NT2/D1 (cell line): ENCODE results near the gene TMEM132D.

Experiments
- SUZ12 ChIP-seq: IDR thresholded peaks from 2 replicates; pipeline ENCODE4 v1.6.1; 2011; ENCODE audit not compliant: insufficient read length, insufficient read depth; ENCODE audit errors: extremely low read depth
- ZNF274 ChIP-seq: IDR thresholded peaks from 2 replicates; pipeline ENCODE4 v1.6.1; 2011; ENCODE audit warnings: mild to moderate bottlenecking, low read depth, low read length

- no peak for TF ChIP-seq ZNF274
- TF ChIP-seq SUZ12: no peak
Measured at GRCh38 chr12:129901254-129901653, 2.6 kb downstream of the TMEM132D start.
